T-helper 2 cell treated with Interferon-gamma antibody and Interleukin-4, amounts not matched to agents 100 ng/mL and 5 ng/mL, for 36 hours (primary cell): ENCODE measurements around the gene ST6GALNAC3. TPM values are rescaled to one million over a fixed set of nuclear protein-coding genes. Genes with fewer than 3 reads are reported as not detected.

Experiments
- intact Hi-C: fragments of 100-400 bp; cut with micrococcal nuclease; formaldehyde crosslinking; loops from one replicate; pipeline ENCODE4 v1.15.1; 2023
- total RNA-seq: library from RNA; stranded (reverse); gene quantifications from 2 replicates; pipeline ENCODE4 v1.2.3, GENCODE V29; 2022

ST6GALNAC3 gene
- total RNA-seq, 1 donor from 2014 or later, result 0.30 TPM

- intact Hi-C loops, result no loop called here
These were observed 67.4 kb downstream of the ST6GALNAC3 start for GRCh38 chr1:76141929-76142328.

- intact Hi-C loops, result no loop called here
These were observed 68.4 kb downstream of the ST6GALNAC3 start for GRCh38 chr1:76142771-76143540.

- intact Hi-C loops, result no loop called here
These were observed 69.7 kb downstream of the ST6GALNAC3 start for GRCh38 chr1:76144247-76144646.

GRCh38 chr1:76145332-76145731 lies 70.8 kb downstream of the ST6GALNAC3 start:
- intact Hi-C loops, result no loop called here

GRCh38 chr1:76146184-76146583 lies 71.6 kb downstream of the ST6GALNAC3 start:
- intact Hi-C loops, result no loop called here

GRCh38 chr1:76147917-76148316 lies 73.4 kb downstream of the ST6GALNAC3 start:
- intact Hi-C loops, result no loop called here

GRCh38 chr1:76148460-76148859 lies 73.9 kb downstream of the ST6GALNAC3 start:
- intact Hi-C loops, result no loop called here

GRCh38 chr1:76153841-76154205 lies 79.3 kb downstream of the ST6GALNAC3 start:
- intact Hi-C loops, result loop anchor here (1.0 to 10.0 kb wide), 10 partner anchors 115 to 1958 kb away; partner anchors contain the start of gene ZZZ3

- intact Hi-C loops, result loop anchor here (1.0 to 10.0 kb wide), 10 partner anchors 114 to 1958 kb away; partner anchors contain the start of gene ZZZ3
These were observed 79.8 kb downstream of the ST6GALNAC3 start for GRCh38 chr1:76154206-76154956.

GRCh38 chr1:76156987-76157386 lies 82.4 kb downstream of the ST6GALNAC3 start:
- intact Hi-C loops, result loop anchor here (10.0 kb wide), 2 partner anchors 358 to 448 kb away; no protein-coding TSS in a partner anchor

GRCh38 chr1:76158126-76158525 lies 83.6 kb downstream of the ST6GALNAC3 start:
- intact Hi-C loops, result loop anchor here (10.0 kb wide), 2 partner anchors 357 to 447 kb away; no protein-coding TSS in a partner anchor

GRCh38 chr1:76160225-76160624 lies 85.7 kb downstream of the ST6GALNAC3 start:
- intact Hi-C loops, result no loop called here

- intact Hi-C loops, result no loop called here
These were observed 86.9 kb downstream of the ST6GALNAC3 start for GRCh38 chr1:76161451-76161850.

GRCh38 chr1:76162254-76162653 lies 87.7 kb downstream of the ST6GALNAC3 start:
- intact Hi-C loops, result no loop called here

GRCh38 chr1:76164165-76164564 lies 89.6 kb downstream of the ST6GALNAC3 start:
- intact Hi-C loops, result no loop called here

- intact Hi-C loops, result no loop called here
These were observed 95.5 kb downstream of the ST6GALNAC3 start for GRCh38 chr1:76170084-76170483.

GRCh38 chr1:76170513-76170912 lies 96.0 kb downstream of the ST6GALNAC3 start:
- intact Hi-C loops, result no loop called here

- intact Hi-C loops, result no loop called here
These were observed 101.5 kb downstream of the ST6GALNAC3 start for GRCh38 chr1:76176000-76176399.

- intact Hi-C loops, result no loop called here
These were observed 103.1 kb downstream of the ST6GALNAC3 start for GRCh38 chr1:76177615-76178014.

- intact Hi-C loops, result no loop called here
These were observed 104.7 kb downstream of the ST6GALNAC3 start for GRCh38 chr1:76179219-76179698.

- intact Hi-C loops, result no loop called here
These were observed 110.7 kb downstream of the ST6GALNAC3 start for GRCh38 chr1:76185207-76185606.

- intact Hi-C loops, result no loop called here
These were observed 112.1 kb downstream of the ST6GALNAC3 start for GRCh38 chr1:76186554-76187170.
